ENCODE measurements around the gene LOXL4. TPM values are rescaled to one million over a fixed set of nuclear protein-coding genes. Genes with fewer than 3 reads are reported as not detected.

The LOXL4 gene
- polyA plus RNA-seq, 3 donors, result 0.03 to 0.05 TPM; not detected in 1

- H3K9me3 Mint-ChIP-seq, result peaks cover 0 to 10% (median 4%) of the 10 kb centered on the region in 7 donors
- intact Hi-C loops (cut with micrococcal nuclease), result loop anchor here in 1 of 2 donors (10.0 kb wide), 1 partner anchor 68 kb away; no protein-coding TSS in a partner anchor
- Histone ChIP-seq H2AFZ (ENCODE audit: insufficient read depth, low read depth, low read length, poor library complexity, severe bottlenecking) (peak overlapping the region; percentile 65), H4K20me1 (ENCODE audit: insufficient read depth, low read length) (no peaks in the 10 kb centered on the region), H3K27me3 (ENCODE audit: control insufficient read depth in 2 of 2, insufficient read depth in 2 of 2, low read length in 2 of 2) (peaks cover 13 to 38% of the 10 kb centered on the region in 2 donors), H3K27ac (ENCODE audit: low read depth in 1 of 2, low read length in 2 of 2) (no peak overlapping the region), H3K4me2 (replicated peaks; ENCODE audit: extremely low read depth, low read length, poor library complexity, severe bottlenecking) (peak overlapping the region; percentile 71), H3K9me3 (replicated peaks in 1 of 2; ENCODE audit: control insufficient read depth in 1 of 2, insufficient read depth in 1 of 2, low read length in 2 of 2) (peaks cover 0 to 4% of the 10 kb centered on the region in 2 donors), H3K4me1 (ENCODE audit: control insufficient read depth in 1 of 2, insufficient read depth in 2 of 2, low read length in 2 of 2) (peaks cover 11 to 14% of the 10 kb centered on the region in 2 donors), H3K9ac (ENCODE audit: insufficient read depth, low read length, poor library complexity, severe bottlenecking) (no peak overlapping the region), H3K36me3 (replicated peaks in 1 of 2; ENCODE audit: control insufficient read depth in 1 of 2, insufficient read depth in 2 of 2, low read length in 2 of 2) (no peaks in the 10 kb centered on the region), H3K4me3 (replicated peaks in 1 of 3; ENCODE audit: low read depth in 2 of 3, low read length in 3 of 3) (peak overlapping the region in 1 of 3 experiments; percentile 51), H3K79me2 (ENCODE audit: insufficient read depth, low read length) (no peaks in the 10 kb centered on the region)
- peaks cover 15% of the 10 kb centered on the region for H3K4me1 Mint-ChIP-seq
- peaks cover 40 to 66% (median 41%) of the 10 kb centered on the region in 3 donors for H3K27me3 Mint-ChIP-seq (ENCODE audit: low read depth in 3 of 3)
- H3K4me3 Mint-ChIP-seq, result peak overlapping the region; percentile 77 to 91
- H3K36me3 Mint-ChIP-seq, result peaks cover 0 to 3% of the 10 kb centered on the region in 2 donors
- 77% methylated on average over 18 of the region's 22 CpGs for WGBS (ENCODE audit: insufficient coverage)
- DNase-seq, result no peak
- TF ChIP-seq CTCF (IDR thresholded peaks at IDR 0.05), result no peak
- H3K27ac Mint-ChIP-seq, result no peak overlapping the region
These were observed 713 bp downstream of the LOXL4 start for GRCh38 chr10:98267069-98267893.

- intact Hi-C loops (cut with micrococcal nuclease), result loop anchor here in 1 of 2 donors (10.0 kb wide), 1 partner anchor 68 kb away; no protein-coding TSS in a partner anchor
- Mint-ChIP-seq H3K27ac (peak overlapping the region in 1 of 7 donors; percentile 32), H3K4me1 (peaks cover 15% of the 10 kb centered on the region), H3K27me3 (ENCODE audit: low read depth in 3 of 3) (peaks cover 40 to 65% (median 40%) of the 10 kb centered on the region in 3 donors), H3K9me3 (peaks cover 0 to 10% (median 4%) of the 10 kb centered on the region in 7 donors), H3K36me3 (peaks cover 0 to 3% of the 10 kb centered on the region in 2 donors), H3K4me3 (peak overlapping the region; percentile 17 to 91)
- Histone ChIP-seq H3K9ac (ENCODE audit: insufficient read depth, low read length, poor library complexity, severe bottlenecking) (no peak overlapping the region), H3K36me3 (replicated peaks in 1 of 2; ENCODE audit: control insufficient read depth in 1 of 2, insufficient read depth in 2 of 2, low read length in 2 of 2) (no peaks in the 10 kb centered on the region), H3K9me3 (replicated peaks in 1 of 2; ENCODE audit: control insufficient read depth in 1 of 2, insufficient read depth in 1 of 2, low read length in 2 of 2) (peaks cover 0 to 4% of the 10 kb centered on the region in 2 donors), H4K20me1 (ENCODE audit: insufficient read depth, low read length) (no peaks in the 10 kb centered on the region), H3K27me3 (ENCODE audit: control insufficient read depth in 2 of 2, insufficient read depth in 2 of 2, low read length in 2 of 2) (peaks cover 13 to 38% of the 10 kb centered on the region in 2 donors), H3K4me1 (ENCODE audit: control insufficient read depth in 1 of 2, insufficient read depth in 2 of 2, low read length in 2 of 2) (peaks cover 11 to 14% of the 10 kb centered on the region in 2 donors), H2AFZ (ENCODE audit: insufficient read depth, low read depth, low read length, poor library complexity, severe bottlenecking) (no peak overlapping the region), H3K27ac (ENCODE audit: low read depth in 1 of 2, low read length in 2 of 2) (no peak overlapping the region), H3K79me2 (ENCODE audit: insufficient read depth, low read length) (no peaks in the 10 kb centered on the region), H3K4me2 (replicated peaks; ENCODE audit: extremely low read depth, low read length, poor library complexity, severe bottlenecking) (no peak overlapping the region), H3K4me3 (replicated peaks in 1 of 3; ENCODE audit: low read depth in 2 of 3, low read length in 3 of 3) (no peak overlapping the region)
- DNase-seq, result no peak
- WGBS (ENCODE audit: insufficient coverage), result 100% methylated on average over 2 of the region's 5 CpGs
- TF ChIP-seq CTCF (IDR thresholded peaks at IDR 0.05), result no peak
These were observed 1.3 kb downstream of the LOXL4 start for GRCh38 chr10:98266647-98267046.
